Trophoblast cell (in vitro differentiated cells and primary cell): ENCODE results near the gene PPP1R1C.

Experiments used
- DNase-seq, 2 donors: peaks; one replicate each; pipeline ENCODE4 v3.0.0-alpha.2; 2016
- H2AFZ ChIP-seq: 2 replicates; pipeline ENCODE4 v1.6.1; 2013; ENCODE audit warnings: low read length, moderate library complexity, mild to moderate bottlenecking; ENCODE audit not compliant: insufficient read depth, poor library complexity
- H2AK5ac ChIP-seq: 2 replicates; pipeline ENCODE4 v1.6.1; 2013; ENCODE audit warnings: mild to moderate bottlenecking, low read length
- H2BK120ac ChIP-seq: 2 replicates; pipeline ENCODE4 v1.6.1; 2013; ENCODE audit warnings: low read length, mild to moderate bottlenecking, moderate library complexity; ENCODE audit not compliant: insufficient read depth, poor library complexity
- H2BK12ac ChIP-seq: 2 replicates; pipeline ENCODE4 v1.6.1; 2013; ENCODE audit warnings: mild to moderate bottlenecking, low read length, moderate library complexity
- H2BK5ac ChIP-seq: 2 replicates; pipeline ENCODE4 v1.6.1; 2013; ENCODE audit warnings: low read length, low read depth, moderate library complexity, mild to moderate bottlenecking; ENCODE audit not compliant: poor library complexity
- H3K14ac ChIP-seq: 2 replicates; pipeline ENCODE4 v1.6.1; 2013; ENCODE audit warnings: mild to moderate bottlenecking, low read length
- H3K18ac ChIP-seq: 2 replicates; pipeline ENCODE4 v1.6.1; 2013; ENCODE audit warnings: mild to moderate bottlenecking, low read length
- H3K23ac ChIP-seq: 2 replicates; pipeline ENCODE4 v1.6.1; 2013; ENCODE audit warnings: low read length
- H3K27ac ChIP-seq: 2 replicates; pipeline ENCODE4 v1.5.1; 2013; ENCODE audit warnings: low read depth, mild to moderate bottlenecking, inconsistent platforms, low read length, moderate library complexity
- H3K27me3 ChIP-seq: 2 replicates; pipeline ENCODE4 v1.6.1; 2013; ENCODE audit warnings: inconsistent platforms, mild to moderate bottlenecking, low read length, moderate library complexity; ENCODE audit not compliant: insufficient read depth
- H3K36me3 ChIP-seq, 2 experiments: 1 replicate in 1 of 2; 2 replicates in 1 of 2; pipeline ENCODE4 v1.6.1; 2013; ENCODE audit warnings: low read length in 2 of 2, mild to moderate bottlenecking in 2 of 2, moderate library complexity in 1 of 2; ENCODE audit not compliant: insufficient read depth in 2 of 2, control insufficient read depth in 1 of 2
- H3K4ac ChIP-seq: 2 replicates; pipeline ENCODE4 v1.6.1; 2013; ENCODE audit warnings: low read depth, mild to moderate bottlenecking, low read length, moderate library complexity
- H3K4me1 ChIP-seq, 2 experiments: 1 replicate in 1 of 2; 2 replicates in 1 of 2; pipeline ENCODE4 v1.6.1; 2013; ENCODE audit warnings: low read length in 2 of 2, mild to moderate bottlenecking in 2 of 2, moderate library complexity in 1 of 2; ENCODE audit not compliant: insufficient read depth in 2 of 2, control insufficient read depth in 1 of 2
- H3K4me2 ChIP-seq: 2 replicates; pipeline ENCODE4 v1.6.1; 2013; ENCODE audit warnings: inconsistent platforms, mild to moderate bottlenecking, low read length, moderate library complexity
- H3K4me3 ChIP-seq: 2 replicates; pipeline ENCODE4 v1.5.1; 2013; ENCODE audit warnings: mild to moderate bottlenecking, low read depth, low read length, inconsistent platforms
- H3K79me1 ChIP-seq: one replicate; pipeline ENCODE4 v1.6.1; 2013; ENCODE audit warnings: low read length
- H3K79me2 ChIP-seq: 2 replicates; pipeline ENCODE4 v1.6.1; 2013; ENCODE audit warnings: low read length, mild to moderate bottlenecking; ENCODE audit not compliant: control insufficient read depth, insufficient read depth, poor library complexity
- H3K9ac ChIP-seq: 2 replicates; pipeline ENCODE4 v1.6.1; 2013; ENCODE audit warnings: mild to moderate bottlenecking, low read length
- H3K9me3 ChIP-seq: 2 replicates; pipeline ENCODE4 v1.6.1; 2013; ENCODE audit warnings: low read depth, mild to moderate bottlenecking, control low read depth, inconsistent platforms, low read length; ENCODE audit not compliant: insufficient read depth
- H4K12ac ChIP-seq: 2 replicates; pipeline ENCODE4 v1.6.1; 2013; ENCODE audit warnings: low read depth, mild to moderate bottlenecking, low read length, moderate library complexity
- H4K8ac ChIP-seq: 2 replicates; pipeline ENCODE4 v1.6.1; 2013; ENCODE audit warnings: low read depth, mild to moderate bottlenecking, low read length, moderate library complexity
- H4K91ac ChIP-seq: one replicate; pipeline ENCODE4 v1.6.1; 2013; ENCODE audit warnings: low read depth, mild to moderate bottlenecking, low read length, moderate library complexity
- WGBS: extraction: QIAGEN DNeasy Blood & Tissue Kit; methylation state at CpG from one replicate; pipeline ENCODE4 v1.1.7; 2013; ENCODE audit warnings: missing lambda C conversion rate; ENCODE audit not compliant: insufficient read length, insufficient coverage; ENCODE audit errors: extremely low coverage; 5-methylcytosine and 5-hydroxymethylcytosine counted together

Gene PPP1R1C

DNA sequence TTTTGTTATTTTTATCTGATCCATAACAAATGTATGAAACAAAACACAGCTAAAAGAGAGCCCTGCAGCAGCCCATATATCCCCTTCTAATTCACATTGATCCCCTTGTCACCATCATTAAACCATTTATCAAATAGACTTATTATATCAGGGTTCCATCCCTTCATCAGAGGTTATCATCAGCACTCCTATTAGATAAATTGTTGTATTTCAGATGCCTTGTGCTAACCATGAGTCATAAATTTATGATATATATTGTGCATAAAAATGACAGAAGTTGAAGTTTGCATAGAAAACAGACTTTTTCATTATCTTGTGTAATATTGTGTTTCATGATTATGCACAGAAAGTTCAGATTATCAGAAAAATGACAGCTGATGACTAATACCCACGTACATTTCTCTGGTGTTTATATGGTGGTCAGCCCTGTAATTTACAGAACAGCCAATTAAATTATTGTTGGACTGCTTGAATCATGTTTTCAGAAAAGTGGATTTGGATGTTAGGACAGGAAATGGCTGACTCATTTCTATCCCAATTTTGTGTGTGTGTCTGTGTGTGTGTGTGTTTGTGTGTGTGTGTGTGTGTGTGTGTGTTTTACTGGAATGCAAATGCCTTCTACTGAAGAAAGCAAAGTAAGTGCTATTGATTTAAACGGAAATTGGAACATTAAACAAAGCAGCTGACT is 80.9 kb downstream of the PPP1R1C start:
- Histone ChIP-seq H3K18ac (no peak overlapping the region), H3K27me3 (no peaks in the 10 kb centered on the region), H2BK120ac (no peak overlapping the region), H3K4me2 (no peak overlapping the region), H3K9me3 (no peaks in the 10 kb centered on the region), H3K4me3 (no peak overlapping the region), H3K4ac (no peak overlapping the region), H4K91ac (no peak overlapping the region), H2AFZ (no peak overlapping the region), H3K14ac (no peak overlapping the region), H3K23ac (no peak overlapping the region), H3K36me3 (no peaks in the 10 kb centered on the region), H4K8ac (no peak overlapping the region), H2BK5ac (no peak overlapping the region), H3K9ac (no peak overlapping the region), H3K79me1 (no peaks in the 10 kb centered on the region), H3K4me1 (peaks cover 0 to 2% of the 10 kb centered on the region in 2 experiments), H2AK5ac (no peak overlapping the region), H2BK12ac (no peak overlapping the region), H3K27ac (no peak overlapping the region), H4K12ac (no peak overlapping the region), H3K79me2 (no peaks in the 10 kb centered on the region)
- WGBS: no CpG with 5 or more reads among the region's 2 CpGs
- DNase-seq: no peak

DNA sequence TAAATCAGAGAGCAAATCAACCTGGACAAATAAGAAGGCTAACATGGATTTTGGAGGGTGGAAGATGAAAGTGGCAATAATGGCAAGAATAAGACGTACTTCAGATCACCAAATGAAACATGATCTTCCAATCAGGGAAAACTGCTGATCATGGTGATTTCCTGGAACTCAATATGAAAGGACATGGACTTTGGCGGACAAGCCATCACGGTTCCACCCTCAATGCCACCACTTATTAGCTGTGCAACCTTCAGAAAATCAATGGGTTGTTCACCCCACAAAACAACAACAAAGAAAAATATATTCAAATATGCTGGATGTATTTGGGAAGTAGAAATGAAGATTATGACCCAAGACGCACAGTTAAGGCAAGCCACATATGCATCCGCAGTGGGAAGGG is 81.7 kb downstream of the PPP1R1C start:
- H3K23ac ChIP-seq: no peak overlapping the region

DNA sequence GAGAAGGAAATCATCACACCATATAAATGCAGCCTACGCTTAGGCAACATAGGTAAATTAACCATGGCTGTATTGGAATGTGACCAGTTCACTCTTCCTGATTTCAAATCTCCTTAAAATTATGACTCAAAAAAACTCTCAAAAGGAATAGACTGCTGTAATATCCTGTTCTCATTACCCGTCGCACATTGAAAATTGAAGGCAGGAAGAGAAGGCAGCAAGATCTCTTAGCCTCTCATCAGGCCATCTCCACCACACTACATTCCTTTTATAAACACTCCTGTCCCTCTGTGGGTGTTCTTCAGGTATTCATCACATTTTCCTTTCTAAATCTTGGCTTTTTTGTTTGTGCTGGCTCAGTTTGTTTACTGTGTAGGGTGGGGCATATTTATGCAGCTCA is 83.2 kb downstream of the PPP1R1C start:
- Histone ChIP-seq H3K23ac (no peak overlapping the region), H4K8ac (no peak overlapping the region), H3K4ac (no peak overlapping the region), H4K12ac (no peak overlapping the region), H3K14ac (no peak overlapping the region), H2BK120ac (no peak overlapping the region), H3K27ac (no peak overlapping the region), H3K18ac (no peak overlapping the region), H4K91ac (no peak overlapping the region), H2BK5ac (no peak overlapping the region), H3K36me3 (no peaks in the 10 kb centered on the region), H3K4me2 (no peak overlapping the region), H3K27me3 (no peaks in the 10 kb centered on the region), H3K9ac (no peak overlapping the region), H3K79me2 (no peaks in the 10 kb centered on the region), H3K4me1 (no peaks in the 10 kb centered on the region), H3K79me1 (peaks cover 1% of the 10 kb centered on the region), H3K9me3 (no peaks in the 10 kb centered on the region), H2BK12ac (no peak overlapping the region), H3K4me3 (no peak overlapping the region), H2AK5ac (no peak overlapping the region), H2AFZ (no peak overlapping the region)
- no CpG with 5 or more reads among the region's 3 CpGs for WGBS
- peak in 1 of 2 donors; percentile 47 for DNase-seq

More for the DNA sequence above, 81.7 kb downstream of the PPP1R1C start:
- no peak overlapping the region for H3K4me2 ChIP-seq
- no peak overlapping the region for H3K27ac ChIP-seq
- no peak overlapping the region for H3K9ac ChIP-seq
- H2AFZ ChIP-seq: no peak overlapping the region
- no peak overlapping the region for H4K8ac ChIP-seq
- H2BK120ac ChIP-seq: no peak overlapping the region
- no peaks in the 10 kb centered on the region for H3K27me3 ChIP-seq
- no peak overlapping the region for H2BK5ac ChIP-seq
- no peak for DNase-seq
- H3K36me3 ChIP-seq: no peaks in the 10 kb centered on the region
- no peak overlapping the region for H2AK5ac ChIP-seq
- no peaks in the 10 kb centered on the region for H3K79me1 ChIP-seq
- WGBS: no CpG with 5 or more reads among the region's 5 CpGs
- H3K9me3 ChIP-seq: no peaks in the 10 kb centered on the region
- no peak overlapping the region for H4K12ac ChIP-seq
- no peak overlapping the region for H3K14ac ChIP-seq
- peaks cover 0 to 2% of the 10 kb centered on the region in 2 experiments for H3K4me1 ChIP-seq
- no peak overlapping the region for H4K91ac ChIP-seq
- no peak overlapping the region for H3K18ac ChIP-seq
- H3K79me2 ChIP-seq: no peaks in the 10 kb centered on the region
- no peak overlapping the region for H2BK12ac ChIP-seq
- H3K4ac ChIP-seq: no peak overlapping the region
- H3K4me3 ChIP-seq: no peak overlapping the region

DNA sequence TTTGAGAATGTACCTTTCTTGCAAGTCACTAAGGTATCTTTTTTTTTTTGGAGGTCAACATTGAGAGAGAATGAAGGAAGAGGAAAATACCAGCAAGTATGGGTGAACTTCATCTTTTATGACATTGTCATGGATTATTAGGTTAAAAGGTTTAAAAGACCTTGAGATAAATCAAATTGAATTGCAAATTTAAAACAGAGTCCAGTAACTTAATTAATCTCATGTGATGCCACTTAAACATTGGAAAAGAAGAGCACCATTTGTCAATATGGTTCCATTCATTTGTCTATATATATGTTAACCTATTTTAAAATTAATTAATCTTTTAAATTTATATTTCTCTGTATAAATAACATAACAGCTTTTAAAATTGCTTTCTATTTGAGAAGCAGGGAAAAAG is 83.8 kb downstream of the PPP1R1C start:
- Histone ChIP-seq H4K91ac (no peak overlapping the region), H2AK5ac (no peak overlapping the region), H3K36me3 (no peaks in the 10 kb centered on the region), H4K12ac (no peak overlapping the region), H3K14ac (no peak overlapping the region), H3K4me2 (no peak overlapping the region), H3K9me3 (no peaks in the 10 kb centered on the region), H4K8ac (no peak overlapping the region), H2BK12ac (no peak overlapping the region), H3K27ac (no peak overlapping the region), H3K4me1 (no peaks in the 10 kb centered on the region), H3K9ac (no peak overlapping the region), H3K79me1 (peaks cover 1% of the 10 kb centered on the region), H2BK120ac (no peak overlapping the region), H2BK5ac (no peak overlapping the region), H3K23ac (no peak overlapping the region), H3K27me3 (no peaks in the 10 kb centered on the region), H3K4ac (no peak overlapping the region), H3K4me3 (no peak overlapping the region), H3K18ac (no peak overlapping the region), H2AFZ (no peak overlapping the region), H3K79me2 (no peaks in the 10 kb centered on the region)
- DNase-seq: no peak
